Activated effector memory CD4-positive, alpha-beta T cell treated with anti-CD3 and anti-CD28 coated beads, Interleukin-2, amount 50 U/mL, for 16 hours (primary cell): Measurements from ENCODE around the gene FOLR1.
"Not testable (repeated sequence)": the region's sequence is repeated elsewhere in the genome, so short reads cannot be mapped to it uniquely, and the experiment has no call there.

Experiments used
- DNase-seq: peaks from one replicate; pipeline ENCODE4 v3.0.0-alpha.2; 2020

FOLR1 gene

GRCh38 chr11:72191961-72192381 is at the start of gene FOLR1:
Gene FOLR1, plus strand, starts transcription at chr11:72192140. Its CDS starts 34 bp downstream, at chr11:72192174.
- no peak for DNase-seq

- DNase-seq: not testable (repeated sequence)
Observed at GRCh38 chr11:72142543-72142942, 49.4 kb upstream of the FOLR1 start.

- no peak for DNase-seq
Observed at GRCh38 chr11:72144807-72145565, 47.0 kb upstream of the FOLR1 start.

DNA sequence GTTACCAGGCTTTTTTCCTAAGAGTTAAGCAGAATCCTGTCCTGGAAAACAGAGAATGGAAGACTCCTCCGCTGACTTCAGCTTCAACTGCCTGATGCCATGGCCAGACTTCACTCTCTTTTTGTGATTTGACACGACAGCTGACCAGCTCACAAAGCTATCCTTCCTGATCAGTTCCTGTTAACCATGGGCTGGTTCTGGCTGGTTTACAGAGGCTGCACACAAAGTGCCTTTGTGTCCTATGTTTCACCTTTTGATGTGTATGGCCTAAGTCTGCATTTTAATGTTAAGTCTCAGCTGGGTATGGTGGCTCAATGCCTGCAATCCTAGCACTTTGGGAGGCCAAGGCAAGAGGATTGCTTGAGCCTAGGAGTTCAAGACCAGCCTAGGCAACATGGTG is 45.3 kb upstream of the FOLR1 start:
- DNase-seq: no peak

DNA sequence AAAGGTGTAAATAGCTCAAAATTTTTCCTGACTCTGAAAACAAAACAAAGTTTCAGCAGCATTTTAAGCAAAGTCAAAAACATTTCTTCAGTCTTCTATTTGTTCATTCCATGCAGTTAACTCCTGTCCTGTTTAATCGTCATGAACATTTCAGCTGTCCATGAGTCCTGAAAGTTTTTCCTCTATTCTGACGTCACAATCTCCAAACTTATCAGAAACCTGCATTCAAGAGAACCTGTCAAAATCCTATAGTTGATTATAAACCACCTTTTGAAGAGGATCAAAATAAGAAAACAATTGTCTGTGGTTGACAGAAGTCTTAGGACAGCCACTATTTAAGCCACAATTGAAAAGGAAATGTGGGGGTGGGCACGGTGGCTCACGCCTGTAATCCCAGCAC is 41.1 kb upstream of the FOLR1 start:
- no peak for DNase-seq

GRCh38 chr11:72153874-72154273 is 38.1 kb upstream of the FOLR1 start:
- DNase-seq: not testable (repeated sequence)

DNA sequence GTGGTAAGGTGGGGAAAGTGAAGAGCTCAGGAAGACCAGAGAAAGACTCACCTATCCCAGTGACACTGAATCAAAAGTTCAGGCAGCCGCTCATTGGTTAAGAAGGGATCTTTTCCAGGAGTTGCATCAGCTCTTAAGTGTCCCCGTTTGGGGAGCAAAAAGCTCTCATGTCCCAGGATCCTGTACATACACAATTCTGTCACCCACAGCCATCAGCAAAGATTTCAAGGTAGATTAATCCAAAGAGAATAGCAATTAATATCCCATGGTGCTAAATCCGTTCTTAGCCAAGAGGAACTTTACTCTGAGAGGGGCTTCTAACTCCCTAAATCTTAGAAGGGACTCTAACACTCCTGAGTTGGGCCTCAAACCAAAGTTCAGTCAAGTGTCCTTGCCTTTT is 37.1 kb upstream of the FOLR1 start:
- no peak for DNase-seq

- no peak for DNase-seq
Observed at GRCh38 chr11:72155751-72156150, 36.2 kb upstream of the FOLR1 start.

DNA sequence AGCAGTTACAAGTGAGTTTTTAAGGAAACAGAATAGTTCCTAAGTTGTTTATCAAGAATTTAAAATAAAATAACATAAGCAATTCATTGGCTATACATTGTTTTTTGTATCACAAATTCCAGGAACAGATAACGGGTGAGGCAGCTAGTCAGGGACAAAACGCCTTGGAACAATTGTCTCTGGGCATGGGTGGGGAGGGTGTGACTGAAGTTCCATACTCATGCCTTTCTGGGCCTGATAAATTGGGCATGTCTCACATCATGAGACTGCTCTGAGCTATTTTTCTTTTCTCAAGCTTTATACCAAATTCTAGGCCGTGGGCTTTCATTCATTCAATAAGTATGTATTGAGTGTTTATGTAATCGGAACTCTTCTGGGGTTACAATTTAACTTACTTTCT is 34.8 kb upstream of the FOLR1 start:
- no peak for DNase-seq

GRCh38 chr11:72160319-72160718 is 31.6 kb upstream of the FOLR1 start:
- DNase-seq: no peak

DNA sequence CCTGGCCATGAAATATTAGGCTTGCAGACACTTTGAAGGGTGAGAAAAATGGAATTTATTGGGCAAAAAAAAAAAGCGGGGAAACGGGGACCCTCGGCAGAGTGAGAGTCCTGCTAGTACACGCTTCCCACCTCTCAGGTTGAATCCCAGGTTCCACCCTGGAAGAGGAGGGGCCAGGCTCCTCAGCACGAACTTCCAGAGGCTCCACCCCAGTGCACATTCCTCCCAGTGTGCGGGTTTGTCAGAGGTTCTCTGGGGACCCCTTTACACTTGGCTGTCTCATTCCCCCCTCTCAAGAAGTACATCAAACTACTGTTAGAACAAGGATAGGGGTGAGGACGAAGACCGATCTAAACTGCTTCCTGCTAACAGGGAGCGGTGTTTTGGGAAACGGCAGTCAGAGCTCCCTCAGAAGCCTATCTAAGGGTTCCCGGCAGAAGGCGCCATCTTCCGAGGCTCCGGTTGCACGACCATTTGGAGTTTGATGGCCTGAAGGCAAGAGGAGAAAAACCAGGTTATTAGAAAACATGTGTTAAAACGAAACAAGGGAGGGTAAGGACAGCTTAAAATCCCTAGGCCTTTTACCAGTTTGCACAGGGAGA is 28.9 kb upstream of the FOLR1 start:
- no peak for DNase-seq

DNA sequence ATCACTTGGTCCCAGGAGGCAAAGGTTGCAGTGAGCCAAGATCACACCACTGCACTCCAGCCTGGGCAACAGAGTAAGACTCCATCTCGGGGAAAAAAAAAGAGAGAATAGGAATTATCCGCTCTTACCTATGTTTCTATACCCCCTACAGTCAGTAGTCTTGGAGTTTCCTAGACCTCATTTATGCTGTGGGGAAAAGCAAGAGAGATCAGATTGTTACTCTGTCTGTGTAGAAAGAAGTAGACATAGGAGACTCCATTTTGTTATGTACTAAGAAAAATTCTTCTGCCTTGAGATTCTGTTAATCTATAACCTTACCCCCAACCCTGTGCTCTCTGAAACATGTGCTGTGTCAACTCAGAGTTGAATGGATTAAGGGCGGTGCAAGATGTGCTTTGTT is 27.8 kb upstream of the FOLR1 start:
- not testable (repeated sequence) for DNase-seq

DNA sequence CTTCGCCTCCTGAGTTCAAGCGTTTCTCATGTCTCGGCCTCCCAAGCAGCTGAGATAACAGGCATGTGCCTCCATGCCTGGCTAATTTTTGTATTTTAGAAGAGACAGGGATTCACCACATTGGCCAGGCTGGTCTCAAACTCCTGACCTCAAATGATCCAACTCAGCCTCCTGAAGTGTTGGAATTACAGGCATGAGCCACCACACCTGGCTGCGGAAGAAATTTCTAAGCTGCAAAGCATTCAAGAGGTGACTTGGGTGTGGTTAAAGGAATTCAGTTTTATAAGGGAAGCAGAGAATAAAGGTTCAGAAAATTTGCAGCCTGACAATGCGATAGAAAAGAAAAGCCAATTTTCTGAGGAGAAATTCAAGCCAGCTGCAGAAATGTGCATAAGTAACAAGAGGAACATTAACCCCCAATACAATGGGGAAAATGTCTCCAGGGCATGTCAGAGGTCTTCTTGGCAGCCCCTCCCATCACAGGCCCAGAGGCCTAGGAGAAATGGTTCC is 22.8 kb upstream of the FOLR1 start:
- not testable (repeated sequence) for DNase-seq

DNA sequence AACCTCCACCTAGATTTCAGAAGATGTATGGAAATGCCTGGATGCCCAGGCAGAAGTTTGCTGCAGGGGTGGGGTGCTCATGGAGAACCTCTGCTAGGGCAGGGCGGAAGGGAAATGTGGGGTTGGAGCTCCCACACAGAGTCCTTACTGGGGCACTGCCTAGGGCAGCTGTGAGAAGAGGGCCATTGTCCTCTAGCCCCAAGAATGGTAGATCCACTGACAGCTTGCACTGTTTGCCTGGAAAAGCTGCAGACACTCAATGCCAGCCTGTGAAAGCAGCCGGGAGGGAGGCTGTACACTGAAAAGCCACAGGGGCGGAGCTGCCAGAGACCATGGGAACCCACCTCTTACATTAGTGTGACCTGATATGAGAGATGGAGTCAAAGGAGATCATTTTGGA is 22.2 kb upstream of the FOLR1 start:
- DNase-seq: not testable (repeated sequence)

- not testable (repeated sequence) for DNase-seq
Observed at GRCh38 chr11:72172043-72172442, 19.9 kb upstream of the FOLR1 start.

DNA sequence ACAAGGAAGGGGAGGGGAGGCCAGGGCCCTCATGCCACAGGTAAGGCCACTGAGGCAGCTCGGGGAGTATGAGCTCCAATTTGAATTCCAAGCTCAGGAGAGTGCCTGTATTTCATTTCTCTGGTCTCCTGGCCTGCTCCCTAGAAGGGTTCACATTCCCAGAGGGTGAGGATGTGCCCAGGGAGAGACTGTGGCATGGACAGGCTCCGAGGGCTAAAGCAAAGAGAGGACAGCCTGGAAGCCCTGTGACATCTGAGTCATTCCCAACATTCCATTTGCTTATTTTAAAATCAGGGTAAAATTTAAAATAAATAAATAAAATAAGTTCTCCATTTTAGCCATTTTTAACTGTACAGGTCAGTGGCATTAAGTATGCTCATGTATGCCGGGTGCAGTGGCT is 18.6 kb upstream of the FOLR1 start:
- no peak for DNase-seq

GRCh38 chr11:72174302-72175070 is 17.5 kb upstream of the FOLR1 start:
- DNase-seq: no peak

DNA sequence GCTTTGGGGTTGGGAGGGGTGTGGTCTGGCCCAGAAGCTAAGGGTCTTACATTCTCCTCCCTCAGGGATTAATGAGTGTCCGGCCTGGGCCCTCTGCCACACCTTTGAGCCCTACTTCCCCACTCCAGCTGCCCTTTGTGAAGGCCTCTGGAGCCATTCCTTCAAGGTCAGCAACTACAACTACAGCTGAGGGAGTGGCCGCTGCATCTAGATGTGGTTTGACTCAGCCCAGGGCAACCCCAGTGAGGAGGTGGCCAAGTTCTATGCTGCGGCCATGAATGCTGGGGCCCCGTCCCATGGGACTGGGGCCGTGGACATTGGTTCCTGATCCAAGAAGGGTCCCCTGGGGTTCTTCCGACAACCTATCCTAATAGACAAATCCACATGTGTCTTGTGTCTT is 14.3 kb upstream of the FOLR1 start:
- DNase-seq: no peak

- DNase-seq: no peak
Observed at GRCh38 chr11:72179049-72179803, 12.7 kb upstream of the FOLR1 start.

DNA sequence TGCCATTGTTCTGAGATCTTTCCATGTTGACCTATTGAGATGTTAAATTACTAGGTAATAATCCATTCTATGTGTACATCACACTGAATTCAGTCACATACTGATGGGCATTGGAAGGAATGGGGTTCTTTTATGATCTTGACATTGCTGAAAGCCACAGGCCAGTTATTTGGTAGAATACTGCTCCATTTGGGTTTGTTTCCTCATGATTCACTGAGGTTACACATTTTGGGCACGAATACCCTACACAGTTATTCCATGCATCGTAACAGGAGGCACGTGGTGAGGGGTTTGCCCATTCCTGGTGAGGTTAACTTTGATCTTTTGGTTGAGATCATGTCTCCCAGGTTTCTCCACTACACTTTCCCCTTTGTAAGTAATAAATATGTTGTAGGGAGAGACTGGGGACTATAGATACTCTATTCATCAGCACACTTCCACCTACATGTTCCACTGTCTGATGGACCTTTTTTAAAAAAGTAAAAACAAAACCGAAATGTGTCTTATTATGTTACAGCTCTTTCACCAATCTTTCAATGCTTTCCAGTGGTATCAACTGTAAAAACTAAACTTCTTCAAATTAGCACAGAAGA is 12.0 kb upstream of the FOLR1 start:
- no peak for DNase-seq

DNA sequence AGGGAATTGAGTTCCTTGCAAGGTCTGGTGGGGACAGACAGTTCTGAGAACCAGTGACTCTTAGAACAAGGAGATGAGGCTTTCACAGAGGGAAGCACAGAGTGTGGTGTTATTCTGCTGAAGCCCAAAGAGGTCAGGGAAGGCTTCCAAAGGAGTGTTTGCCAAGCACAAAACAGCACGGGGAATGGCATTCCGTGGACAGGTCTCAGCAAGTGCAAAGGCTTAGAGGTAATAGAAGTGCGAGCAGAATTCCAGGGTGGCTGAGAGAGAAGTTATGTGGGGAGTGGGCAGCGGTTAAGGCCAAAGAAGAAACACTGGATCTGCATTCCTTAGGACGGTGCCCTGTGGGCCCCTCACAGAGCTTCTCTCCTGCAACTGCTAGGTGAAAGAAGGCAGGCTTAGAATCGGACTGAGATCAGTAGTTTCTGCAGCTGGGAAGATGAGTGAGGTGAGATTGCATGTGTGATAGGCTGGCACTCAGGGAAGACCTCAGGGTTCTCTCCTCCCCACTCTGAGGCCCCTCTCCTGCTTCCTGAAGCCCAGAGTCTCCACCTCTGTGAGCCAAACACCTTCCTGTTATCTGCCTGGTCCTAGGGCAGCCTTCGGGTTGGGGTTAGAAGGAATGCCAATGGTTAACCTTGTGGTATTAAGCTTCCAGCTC is 10.9 kb upstream of the FOLR1 start:
- not testable (repeated sequence) for DNase-seq

- not testable (repeated sequence) for DNase-seq
Observed at GRCh38 chr11:72181553-72181958, 10.4 kb upstream of the FOLR1 start.
